ENCODE results near the gene RNF130. TPM values are rescaled to one million over a fixed set of nuclear protein-coding genes. Genes with fewer than 3 reads are reported as not detected.

RNF130 gene
- total and polyA plus RNA-seq, 9 donors, result 54.7 to 120 (median 67.1) TPM

- H3K27ac ChIP-seq, result no peak overlapping the region
- 78 to 82% (median 79%) methylated on average over 14 of the region's 14 CpGs for WGBS, 3 donors
- no peak overlapping the region for H3K4me3 ChIP-seq
- no peaks in the 10 kb centered on the region for H3K36me3 ChIP-seq
- TF ChIP-seq POLR2A (IDR thresholded peaks at IDR 0.05), result no peak
- no peak for TF ChIP-seq CTCF (IDR thresholded peaks at IDR 0.05)
- TF ChIP-seq EP300 (IDR thresholded peaks at IDR 0.05), result no peak
- H3K4me1 ChIP-seq (ENCODE audit: insufficient read depth), result no peaks in the 10 kb centered on the region
- intact Hi-C loops (cut with DNase I), result loop anchor here in 2 of 4 donors (10.0 kb wide), 1 partner anchor 175 kb away; the partner anchor contains the start of gene TBC1D9B (in 2 of the 2)
- H3K9me3 ChIP-seq, result no peaks in the 10 kb centered on the region
- no peak for DNase-seq
- no peaks in the 10 kb centered on the region for H3K27me3 ChIP-seq
Measured at GRCh38 chr5:180079702-180080466, 8.3 kb upstream of the RNF130 start.

- no peaks in the 10 kb centered on the region for H3K27me3 ChIP-seq
- DNase-seq, result no peak
- H3K36me3 ChIP-seq, result no peaks in the 10 kb centered on the region
- TF ChIP-seq EP300 (IDR thresholded peaks at IDR 0.05) (no peak), CTCF (IDR thresholded peaks at IDR 0.05) (no peak), POLR2A (IDR thresholded peaks at IDR 0.05) (no peak)
- 67 to 77% (median 71%) methylated on average over 9 of the region's 9 CpGs for WGBS, 3 donors
- no peak overlapping the region for H3K27ac ChIP-seq
- intact Hi-C loops (cut with DNase I), result loop anchor here in 2 of 4 donors (10.0 kb wide), 1 partner anchor 174 kb away; the partner anchor contains the start of gene TBC1D9B (in 2 of the 2)
- H3K4me1 ChIP-seq (ENCODE audit: insufficient read depth), result no peaks in the 10 kb centered on the region
- no peak overlapping the region for H3K4me3 ChIP-seq
- H3K9me3 ChIP-seq, result no peaks in the 10 kb centered on the region
Measured at GRCh38 chr5:180078348-180078747, 6.8 kb upstream of the RNF130 start.

- no peak for DNase-seq
- H3K4me3 ChIP-seq, result no peak overlapping the region
- no peaks in the 10 kb centered on the region for H3K36me3 ChIP-seq
- 83 to 86% (median 85%) methylated on average over 9 of the region's 9 CpGs for WGBS, 3 donors
- H3K4me1 ChIP-seq (ENCODE audit: insufficient read depth), result no peaks in the 10 kb centered on the region
- H3K27ac ChIP-seq, result no peak overlapping the region
- intact Hi-C loops (cut with DNase I), result loop anchor here in 2 of 4 donors (10.0 kb wide), 1 partner anchor 173 kb away; the partner anchor contains the start of gene TBC1D9B (in 2 of the 2)
- H3K27me3 ChIP-seq, result no peaks in the 10 kb centered on the region
- H3K9me3 ChIP-seq, result no peaks in the 10 kb centered on the region
- TF ChIP-seq CTCF (IDR thresholded peaks at IDR 0.05), result no peak
Measured at GRCh38 chr5:180077594-180078284, 6.2 kb upstream of the RNF130 start.

GRCh38 chr5:180075703-180076102 is 4.1 kb upstream of the RNF130 start:
- Histone ChIP-seq H3K27ac (no peak overlapping the region), H3K36me3 (no peaks in the 10 kb centered on the region), H3K4me1 (ENCODE audit: insufficient read depth) (peaks cover 3% of the 10 kb centered on the region), H3K27me3 (no peaks in the 10 kb centered on the region), H3K9me3 (no peaks in the 10 kb centered on the region), H3K4me3 (no peak overlapping the region)
- intact Hi-C loops (cut with DNase I), result loop anchor here in 2 of 4 donors (10.0 kb wide), 1 partner anchor 171 kb away; the partner anchor contains the start of gene TBC1D9B (in 2 of the 2)
- WGBS, 3 donors, result 81 to 84% (median 82%) methylated on average over 1 of the region's 1 CpG
- TF ChIP-seq POLR2A (IDR thresholded peaks at IDR 0.05) (no peak), CTCF (IDR thresholded peaks at IDR 0.05) (no peak), EP300 (IDR thresholded peaks at IDR 0.05) (no peak)
- DNase-seq, result no peak
